ENCODE data around the gene SLC35E1.
A peak's percentile ranks its signal among the peaks of the same experiment; 100 is the strongest.
"Not testable (repeated sequence)": the region's sequence is repeated elsewhere in the genome, so short reads cannot be mapped to it uniquely, and the experiment has no call there.

The SLC35E1 gene

DNA sequence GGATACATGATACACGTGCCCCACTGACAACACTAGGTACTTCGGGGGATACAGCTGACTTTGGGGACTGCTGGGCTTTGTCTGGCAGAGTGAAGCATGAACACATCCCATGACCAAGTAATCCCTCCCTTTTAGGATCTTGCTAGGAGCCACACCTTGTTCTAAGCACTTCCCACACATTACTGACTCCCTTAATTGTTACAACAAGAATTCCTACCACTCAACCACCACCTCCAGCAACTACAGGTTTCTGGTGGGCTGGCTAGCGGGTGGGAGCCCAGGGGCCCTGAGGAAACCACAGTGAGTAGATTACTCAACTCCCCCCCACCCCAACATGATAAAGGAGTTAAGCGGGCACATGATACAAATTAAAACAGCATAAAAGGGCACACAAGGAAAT is 7.2 kb upstream of the SLC35E1 start:
- no peak for DNase-seq

DNA sequence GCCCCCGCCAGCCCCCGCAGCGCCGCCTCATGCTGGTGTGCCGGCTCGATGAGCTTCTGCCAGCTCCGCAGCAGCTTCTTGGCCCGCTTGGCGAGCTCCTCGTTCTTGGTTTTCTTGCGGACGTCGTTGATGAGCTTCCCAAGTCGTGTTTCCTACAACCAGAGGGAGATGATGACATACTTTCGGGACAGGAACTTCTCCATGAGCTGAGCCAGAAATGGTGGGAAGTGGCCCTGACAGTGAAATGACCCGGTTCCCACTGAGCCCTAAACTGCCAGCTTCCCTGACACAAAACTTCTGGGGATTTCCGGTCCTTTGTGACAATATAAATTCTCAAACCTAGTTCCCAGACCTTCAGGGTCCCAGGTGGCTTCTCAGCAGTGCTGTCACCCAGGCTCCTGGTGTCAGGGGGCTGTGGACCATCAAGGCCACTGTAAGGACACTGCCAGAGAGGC is 5.3 kb upstream of the SLC35E1 start:
- DNase-seq, result no peak

DNA sequence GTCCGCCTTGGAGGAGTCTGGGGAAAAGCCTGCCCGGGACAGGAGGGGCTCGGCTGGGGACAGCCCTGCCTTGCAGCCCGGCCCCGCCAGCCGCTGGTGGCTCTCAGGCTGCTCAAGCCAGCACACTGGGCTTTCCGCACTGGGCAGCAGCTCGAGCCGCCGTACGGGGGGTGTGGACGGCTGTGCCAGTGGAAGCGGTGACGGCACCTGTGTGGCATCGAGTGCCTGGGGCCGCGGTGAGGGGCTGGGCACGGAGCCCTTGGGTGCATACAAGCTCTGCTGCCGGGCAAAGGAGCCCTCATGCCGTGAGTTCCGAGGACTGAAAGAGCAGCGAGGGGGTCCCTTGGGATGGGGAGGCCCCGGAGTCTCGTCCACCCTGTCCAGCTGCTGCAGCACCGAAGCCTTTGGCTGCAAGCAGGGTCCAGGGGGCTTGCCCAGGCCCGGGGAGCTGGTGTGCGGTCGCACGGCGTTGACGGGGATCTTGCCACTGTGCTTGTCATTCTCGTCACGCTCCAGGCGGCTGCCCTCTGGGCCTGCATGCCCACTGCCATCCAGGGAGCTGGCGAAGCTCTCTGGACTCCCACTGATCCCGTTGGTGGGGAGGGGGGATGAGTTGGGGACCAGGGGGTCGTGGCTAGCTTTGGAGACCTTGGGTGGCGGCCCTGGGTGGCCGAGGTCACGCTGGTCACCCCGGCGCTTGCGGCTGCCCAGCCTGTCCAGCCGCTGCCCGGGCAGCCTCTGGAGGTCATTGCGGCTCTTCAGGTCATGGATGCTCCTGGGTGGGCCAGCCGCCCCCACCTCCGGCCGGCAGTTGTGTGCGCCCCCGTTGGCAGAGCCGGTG is 4.7 kb upstream of the SLC35E1 start:
- DNase-seq, result no peak

DNA sequence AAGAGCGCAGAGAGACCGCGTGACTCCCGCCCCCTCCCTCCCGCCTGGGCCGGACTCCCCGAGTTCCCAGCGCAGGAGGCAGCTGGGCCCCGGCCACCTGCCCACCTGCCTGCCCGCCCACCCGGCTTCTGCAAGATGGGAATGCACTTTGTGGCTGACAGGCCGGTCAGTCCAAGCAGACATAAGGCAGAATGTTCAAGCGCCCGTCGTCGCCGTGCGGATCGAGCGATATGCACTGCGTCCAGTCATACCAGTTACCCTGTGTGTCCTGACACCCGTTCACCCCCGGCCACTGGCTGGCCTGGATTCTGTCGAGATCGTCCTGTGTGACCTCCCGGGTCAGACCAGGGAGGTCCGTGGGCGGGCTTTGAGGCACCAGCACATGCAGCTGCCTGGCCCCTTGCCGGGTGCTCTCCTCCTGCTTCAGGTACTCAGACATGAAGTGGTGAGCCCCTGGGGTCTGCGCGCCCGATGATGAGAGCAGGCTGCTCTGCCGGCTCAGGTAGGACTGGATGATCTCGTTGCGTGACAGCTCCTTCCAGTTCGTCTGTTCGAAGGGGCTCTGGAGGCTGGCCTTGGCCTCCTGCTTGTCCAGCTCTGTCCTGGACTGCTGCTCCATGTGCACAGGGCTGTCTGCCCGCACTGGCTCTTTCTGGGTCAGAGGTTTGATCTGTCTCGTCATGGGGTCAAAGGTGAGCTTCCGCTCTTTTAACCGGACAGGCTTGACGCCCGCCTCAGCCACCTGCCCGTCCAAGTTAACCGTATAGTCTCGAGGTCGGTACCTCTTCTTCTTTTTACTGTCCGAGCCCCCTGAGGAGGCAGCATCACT is 3.9 kb upstream of the SLC35E1 start:
- DNase-seq, result no peak

DNA sequence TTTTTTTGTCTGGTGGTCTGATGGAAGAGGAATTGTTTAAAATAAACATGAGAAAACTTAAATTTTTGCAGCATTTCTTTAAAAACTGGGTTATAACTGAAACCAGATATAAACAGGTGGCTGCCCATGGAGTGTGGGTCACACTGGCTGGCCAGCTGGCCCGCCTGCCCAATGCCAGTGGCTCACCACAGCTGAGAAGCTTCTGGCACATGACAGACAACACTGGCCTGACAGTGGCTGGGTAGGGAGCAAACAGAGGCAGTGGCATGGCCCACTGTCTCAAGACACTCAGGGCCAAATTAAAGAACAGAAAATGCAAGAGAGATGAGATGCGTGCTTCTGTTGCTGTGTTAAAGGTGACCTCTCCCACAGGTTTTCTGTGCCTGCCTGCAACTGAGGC is 3.1 kb upstream of the SLC35E1 start:
- DNase-seq, result no peak

DNA sequence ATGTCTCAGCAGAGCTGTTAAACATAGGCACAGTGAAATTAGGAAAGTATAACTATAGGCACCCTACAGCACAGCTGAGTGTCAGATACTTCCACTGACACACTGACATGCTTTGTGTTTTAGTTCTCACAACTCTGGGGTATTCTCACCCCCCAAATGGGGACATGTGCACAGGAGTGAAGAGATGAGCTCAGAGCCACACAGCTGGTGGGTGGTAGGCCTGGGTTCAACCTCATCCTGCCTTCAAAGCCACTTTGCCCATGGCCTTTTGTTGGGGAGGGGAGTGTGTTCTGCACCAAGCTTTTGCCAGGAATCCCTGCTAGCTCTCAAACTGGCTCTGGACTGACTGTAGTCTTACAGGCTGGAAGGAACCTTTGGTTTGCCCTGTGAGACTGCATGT is 1.7 kb upstream of the SLC35E1 start:
- DNase-seq, result no peak

DNA sequence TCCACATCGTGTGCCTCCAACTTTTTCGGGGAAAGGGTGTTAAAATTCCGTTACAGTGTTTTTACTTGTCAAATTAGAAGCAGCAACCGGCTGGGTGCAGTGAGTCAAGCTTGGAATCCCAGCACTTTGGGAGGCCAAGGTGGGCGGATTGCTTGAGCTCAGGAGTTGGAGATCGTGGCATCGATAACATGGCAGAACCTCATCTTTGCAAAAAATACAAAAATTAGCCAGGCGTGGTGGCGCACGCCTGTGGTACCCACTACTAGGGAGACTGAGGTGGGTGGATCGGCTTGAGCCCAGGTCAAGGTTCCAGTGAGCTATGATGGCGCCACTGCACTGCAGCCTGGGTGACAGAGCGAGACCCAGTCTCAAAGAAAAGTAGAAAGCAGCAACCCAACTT is 1.1 kb upstream of the SLC35E1 start:
- no peak for DNase-seq

DNA sequence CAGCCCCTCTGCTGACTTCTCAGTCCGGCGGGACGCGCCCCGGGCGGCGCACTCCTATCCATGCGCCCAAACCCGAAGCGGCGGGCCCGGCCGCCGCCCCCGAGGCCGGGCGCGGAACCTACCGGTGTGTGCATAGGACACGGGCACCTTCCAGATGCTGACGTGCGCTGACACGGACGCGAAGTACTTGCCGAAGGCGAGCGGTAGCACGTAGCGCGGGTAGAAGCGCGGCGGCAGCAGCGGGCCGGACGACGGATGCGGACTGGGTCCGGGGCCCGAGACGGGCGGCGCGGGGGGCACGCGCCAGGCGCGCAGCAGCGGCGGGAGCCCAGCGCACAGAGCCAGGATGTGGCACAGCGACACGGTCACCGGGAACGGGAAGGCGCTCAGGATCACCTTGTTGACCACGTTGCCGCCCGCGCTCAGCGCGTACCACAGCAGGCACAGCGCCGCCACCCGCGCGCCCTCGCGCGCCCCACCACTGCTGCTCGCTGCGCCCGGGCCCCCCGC is 338 bp downstream of the SLC35E1 start:
- DNase-seq, result peak; percentile 49 to 54

DNA sequence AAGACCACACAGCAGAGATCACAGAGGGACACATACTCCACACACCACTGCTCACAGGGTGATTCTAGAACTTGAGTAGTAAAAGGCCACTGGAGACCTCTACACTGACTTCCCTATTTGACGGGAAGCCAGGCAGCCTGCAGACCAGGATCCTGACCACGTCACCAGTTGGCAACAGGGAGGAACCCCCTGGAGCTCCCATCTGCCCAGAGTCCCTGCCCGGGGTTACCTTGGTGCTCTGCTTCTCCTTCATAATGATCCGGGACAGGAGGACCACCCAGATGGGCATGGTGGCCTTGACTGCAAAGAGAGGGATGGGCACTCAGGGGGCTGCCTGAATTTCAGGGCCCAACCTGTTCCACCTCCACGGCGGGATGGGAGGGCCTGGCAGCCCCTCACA is 932 bp downstream of the SLC35E1 start:
- no peak for DNase-seq

DNA sequence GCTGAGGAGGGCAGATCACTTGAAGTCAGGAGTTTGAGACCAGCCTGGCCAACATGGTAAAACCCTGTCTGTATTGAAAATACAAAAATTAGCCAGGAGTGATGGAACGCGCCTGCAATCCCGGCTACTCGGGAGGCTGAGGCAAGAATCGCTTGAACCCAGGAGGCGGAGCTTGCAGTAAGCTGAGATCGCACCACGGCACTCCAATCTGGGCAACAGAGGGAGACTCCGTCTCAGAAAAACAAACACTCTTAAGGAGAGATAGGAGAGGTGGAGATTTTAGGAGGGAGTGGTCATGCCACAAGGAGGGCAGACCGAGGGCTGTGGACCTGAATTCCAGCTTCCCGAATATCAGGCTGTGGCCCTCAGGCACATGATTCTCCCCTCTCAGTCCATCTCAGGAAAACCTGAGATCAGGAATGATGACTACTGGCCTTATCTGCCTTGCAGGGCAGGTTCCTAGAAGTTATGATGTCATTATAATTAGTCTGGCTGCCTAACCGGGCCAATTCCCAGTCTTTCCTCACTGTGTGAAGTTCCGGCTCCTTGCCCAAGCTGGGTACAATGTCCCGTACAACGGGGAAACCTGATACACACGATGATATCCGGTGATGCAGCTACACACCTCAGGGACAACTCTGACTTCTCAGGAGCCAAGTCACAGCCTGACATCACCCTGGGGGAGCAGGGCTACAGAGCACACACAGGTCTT is 2.5 kb downstream of the SLC35E1 start:
- DNase-seq, result no peak

DNA sequence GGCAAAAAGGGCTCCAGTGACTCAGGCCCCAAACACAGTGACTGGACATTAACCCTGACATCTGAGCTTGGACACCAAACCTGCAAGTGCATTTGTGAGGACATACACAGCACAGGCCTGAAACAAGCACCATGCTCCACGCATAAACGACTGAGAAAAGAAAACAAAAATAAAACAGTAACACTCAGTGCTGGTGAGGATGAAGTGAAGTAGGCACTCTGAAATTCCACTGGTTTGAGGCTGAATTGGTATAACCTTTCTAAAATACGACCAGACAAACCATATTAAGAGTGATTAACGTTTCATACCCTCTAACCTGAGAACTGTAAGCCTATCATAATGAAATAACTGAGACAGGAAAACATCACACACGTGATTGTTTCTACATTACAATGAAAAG is 5.5 kb downstream of the SLC35E1 start:
- DNase-seq, result no peak

DNA sequence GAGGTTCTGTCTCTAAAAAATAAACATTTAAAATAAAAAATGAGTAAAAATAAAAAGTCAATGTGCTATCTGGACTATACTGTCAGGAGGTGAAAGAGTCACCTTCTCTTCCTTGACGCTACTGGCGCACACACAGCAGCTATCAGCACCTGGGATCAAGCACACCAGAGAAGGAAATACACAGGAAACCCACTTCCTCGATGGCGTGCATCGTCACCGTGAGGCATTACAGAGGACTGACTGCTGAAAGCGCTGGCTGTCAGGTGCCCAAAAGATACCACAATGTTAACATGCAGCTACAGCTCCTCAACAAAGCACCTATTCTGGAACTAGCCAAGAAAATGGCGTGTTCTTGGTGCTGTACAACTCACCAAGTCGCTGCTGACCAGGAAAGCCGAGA is 6.1 kb downstream of the SLC35E1 start:
- peak; percentile 62 to 67 for DNase-seq

DNA sequence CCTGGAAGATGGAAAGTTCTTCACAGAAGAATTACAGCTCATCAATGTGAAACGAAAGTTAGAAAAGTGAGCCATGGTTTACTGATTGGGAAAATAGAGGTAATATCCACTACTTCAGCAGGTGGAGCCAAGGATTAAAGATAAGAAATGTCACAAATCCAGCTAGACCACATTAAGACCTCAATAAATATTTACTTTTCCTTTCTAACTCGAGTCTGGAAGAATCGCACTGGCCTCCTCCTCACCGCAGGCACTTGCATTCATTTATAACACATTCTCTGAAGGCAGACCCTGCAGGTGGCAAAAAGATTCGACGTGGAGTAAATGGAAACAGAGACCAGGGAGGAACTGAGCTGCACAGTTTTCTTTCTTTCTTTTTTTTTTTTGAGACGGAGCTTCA is 7.4 kb downstream of the SLC35E1 start:
- no peak for DNase-seq

DNA sequence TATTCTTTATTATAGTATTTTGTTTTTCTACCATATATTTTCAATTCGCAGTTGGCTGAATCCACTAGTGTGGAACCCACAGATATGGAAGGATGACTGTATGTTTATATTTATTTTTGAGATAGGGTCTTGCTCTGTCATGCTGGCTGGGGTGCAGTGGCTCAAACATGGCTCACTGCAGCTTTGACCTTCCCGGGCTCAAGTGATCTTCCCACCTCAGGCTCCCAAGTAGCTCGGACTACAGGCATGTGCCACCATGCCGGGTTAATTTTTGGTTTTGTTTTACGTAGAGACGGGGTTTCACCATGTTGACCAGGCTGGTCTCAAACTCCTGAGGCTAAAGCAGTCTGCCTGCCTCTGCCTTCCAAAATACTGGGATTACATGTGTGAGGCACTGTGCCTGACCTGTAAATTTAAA is 9.6 kb downstream of the SLC35E1 start:
- no peak for DNase-seq

DNA sequence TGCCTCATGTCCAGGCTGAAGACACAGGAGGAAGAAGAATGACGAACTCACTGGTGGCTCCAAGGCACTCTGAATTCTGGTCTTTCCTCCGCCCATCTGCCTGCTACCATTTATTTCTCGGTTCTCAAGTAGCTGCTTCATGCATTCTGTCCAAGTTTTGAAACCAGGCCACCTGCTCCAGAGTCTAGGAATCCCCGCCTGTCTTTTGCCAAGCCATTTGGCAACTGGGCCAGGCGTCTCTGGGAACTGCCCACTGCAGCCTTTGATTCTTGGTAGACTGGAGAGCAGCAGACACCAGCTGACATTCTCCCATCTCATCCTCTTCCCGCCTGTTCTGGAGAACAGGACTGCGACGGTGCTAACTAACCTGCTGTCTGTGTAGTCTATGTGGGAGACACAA is 10.8 kb downstream of the SLC35E1 start:
- no peak for DNase-seq

DNA sequence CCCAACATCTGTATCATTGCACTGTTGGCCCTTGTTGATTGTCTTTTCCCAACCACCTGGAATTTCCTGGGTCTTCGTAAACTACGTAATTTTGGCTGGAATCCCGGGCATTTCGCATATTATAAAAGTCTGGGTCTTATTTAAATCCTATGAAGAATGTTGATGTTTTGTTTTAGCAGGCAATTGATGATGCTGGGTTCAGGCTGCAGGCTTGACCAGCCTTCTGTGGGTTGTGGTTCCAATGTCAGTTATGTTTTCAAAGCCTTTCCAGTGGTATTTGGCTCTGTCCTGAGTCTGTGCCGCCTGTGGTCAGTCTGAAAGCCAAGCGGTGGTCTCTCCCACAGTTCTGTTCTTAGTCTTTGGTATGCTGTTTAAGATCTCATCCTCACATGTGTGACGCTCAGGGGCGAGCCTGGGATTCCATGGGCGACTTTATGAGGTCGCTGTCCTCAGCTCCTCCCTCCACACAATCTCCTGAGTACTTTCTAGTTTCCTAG is 12.4 kb downstream of the SLC35E1 start:
- DNase-seq, result no peak

DNA sequence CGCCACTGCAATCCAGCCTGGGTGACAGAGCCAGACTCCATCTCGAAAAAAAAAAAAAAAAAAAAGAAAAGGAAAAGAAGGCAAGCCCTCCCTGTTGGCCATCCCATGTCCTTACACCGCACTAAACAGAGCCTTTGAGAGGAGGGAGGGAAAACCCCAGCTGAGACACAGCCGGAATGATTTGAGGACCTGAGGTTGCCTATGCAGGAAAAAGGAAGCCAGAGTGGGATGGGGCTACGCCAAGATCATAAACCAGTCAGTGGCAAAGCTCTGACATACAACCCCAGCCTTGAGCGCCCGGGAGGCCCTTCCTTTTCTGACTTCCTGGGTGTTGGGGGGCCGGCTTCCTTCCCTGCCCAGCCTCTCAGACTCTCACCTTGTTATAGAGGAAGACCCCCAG is 17.4 kb downstream of the SLC35E1 start:
- DNase-seq, result no peak

DNA sequence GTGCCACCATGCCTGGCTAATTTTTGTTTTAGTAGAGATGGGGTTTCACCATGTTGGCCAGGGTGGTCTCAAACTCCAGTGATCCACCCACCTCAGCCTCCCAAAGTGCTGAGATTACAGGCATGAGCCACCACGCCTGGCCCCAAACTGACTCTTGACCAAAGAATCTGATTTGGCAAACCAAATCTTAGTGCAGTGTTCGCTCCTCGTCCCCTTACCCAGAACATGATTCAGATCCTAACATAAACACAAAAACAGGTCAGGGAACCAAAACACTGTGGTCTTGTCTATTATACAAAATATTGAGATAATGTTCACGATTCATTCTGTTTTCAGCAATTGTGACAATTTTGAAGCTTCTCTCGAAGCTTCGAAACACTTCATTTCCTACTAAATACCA is 20.3 kb downstream of the SLC35E1 start:
- DNase-seq, result not testable (repeated sequence)

DNA sequence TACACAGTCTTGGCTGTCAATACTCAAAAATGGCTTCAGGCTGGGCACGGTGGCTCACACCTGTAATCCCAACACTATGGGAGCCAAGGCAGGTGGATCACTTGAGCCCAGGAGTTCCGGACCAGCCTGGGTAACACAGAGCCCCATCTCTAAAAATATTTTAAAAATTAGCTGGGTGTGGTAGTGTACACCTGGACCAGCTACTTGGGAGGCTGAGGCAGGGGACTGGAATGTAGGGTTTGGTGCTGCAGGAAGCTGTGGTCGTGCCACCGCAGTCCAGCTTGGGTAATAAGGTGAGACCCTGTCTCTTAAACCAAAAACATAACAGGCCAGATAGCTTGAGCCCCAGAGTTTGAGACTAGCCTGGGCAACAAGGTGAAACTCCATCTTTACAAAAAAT is 23.3 kb downstream of the SLC35E1 start:
- DNase-seq, result no peak

DNA sequence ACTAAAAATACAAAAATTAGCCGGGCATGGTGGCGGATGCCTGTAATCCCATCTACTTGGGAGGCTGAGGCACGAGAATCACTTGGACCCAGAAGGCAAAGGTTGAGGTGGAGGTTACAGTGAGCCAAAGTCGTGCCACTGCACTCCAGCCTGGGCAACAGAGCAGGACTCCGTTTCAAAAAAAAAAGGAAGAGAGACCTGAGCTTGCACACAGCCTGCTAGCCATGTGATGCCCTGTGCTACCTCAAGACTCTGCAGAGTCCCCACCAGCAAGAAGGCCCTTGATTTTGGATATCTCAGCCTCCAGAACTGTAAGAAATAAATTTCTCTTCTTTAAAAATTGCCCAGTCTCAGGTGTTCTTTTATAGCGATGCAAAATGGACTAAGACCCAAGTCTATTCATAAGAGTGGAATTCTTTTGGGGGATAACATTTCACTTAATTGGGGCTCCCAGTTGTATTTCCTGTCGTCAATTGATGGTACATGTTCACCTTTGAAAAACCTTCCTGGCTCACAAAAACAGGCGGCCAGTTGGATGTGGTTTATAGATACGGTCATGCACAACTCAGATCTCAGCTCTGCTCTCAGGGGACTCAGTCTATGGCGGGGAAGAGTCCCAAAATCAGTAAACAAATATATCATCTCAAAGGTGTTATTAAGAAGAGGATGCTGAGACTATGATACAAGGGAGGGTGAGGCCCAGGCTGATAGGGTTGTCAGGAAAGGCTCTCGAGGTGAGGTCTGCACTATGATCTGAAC is 27.6 kb downstream of the SLC35E1 start:
- DNase-seq, result no peak

DNA sequence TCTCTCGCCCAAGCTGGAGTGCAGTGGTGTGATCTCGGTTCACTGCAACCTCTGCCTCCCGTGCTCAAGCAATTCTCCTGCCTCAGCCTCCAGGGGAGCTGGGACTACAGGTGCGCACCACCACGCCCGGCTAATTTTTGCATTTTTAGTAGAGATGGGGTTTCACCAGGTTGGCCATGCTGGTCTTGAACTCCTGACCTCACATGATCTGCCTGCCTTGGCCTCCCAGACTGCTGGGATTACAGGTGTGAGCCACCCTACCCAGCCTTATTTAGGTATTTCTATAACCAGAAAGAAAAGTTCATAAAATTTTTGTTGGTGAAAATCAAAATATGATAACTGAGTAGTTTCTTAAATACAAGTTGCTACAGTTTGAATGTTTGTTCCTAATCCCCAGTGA is 28.5 kb downstream of the SLC35E1 start:
- not testable (repeated sequence) for DNase-seq

DNA sequence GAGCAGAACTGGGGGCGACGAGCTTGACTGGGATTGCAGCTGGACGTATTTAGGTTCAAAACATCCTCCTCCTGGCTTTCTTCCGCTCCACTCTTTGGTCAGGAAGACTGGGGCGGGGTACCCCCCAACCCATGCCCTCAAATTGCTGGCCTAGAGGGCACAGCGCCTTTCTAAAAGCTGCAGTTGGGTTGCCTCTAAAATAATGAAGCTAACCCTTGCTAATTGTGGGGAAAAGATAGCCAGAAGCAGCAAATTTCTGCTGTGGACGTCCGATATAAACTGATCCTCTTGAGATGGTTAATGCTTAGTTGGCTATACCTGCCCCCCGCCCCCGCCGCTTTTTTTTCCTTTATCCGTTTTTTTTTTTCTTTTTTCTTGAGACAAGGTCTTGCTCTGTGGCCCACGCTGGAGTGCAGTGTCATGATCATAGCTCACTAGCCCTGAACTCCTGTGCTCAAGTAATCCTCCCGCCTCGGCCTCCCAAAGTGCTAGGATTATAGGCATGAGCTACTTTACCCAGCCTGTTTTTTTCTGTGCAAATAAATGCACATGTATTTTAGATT is 29.2 kb downstream of the SLC35E1 start:
- DNase-seq, result peak; percentile 15 to 19

All from activated CD4-positive, alpha-beta T cell treated with anti-CD3 and anti-CD28 coated beads, Interleukin-2, amount 50 U/mL, for 48 hours (primary cell).